ENCODE measurements around the gene SYP. TPM values are rescaled to one million over a fixed set of nuclear protein-coding genes. Genes with fewer than 3 reads are reported as not detected.

Gene SYP
- total RNA-seq, 4 donors from 2014 or later, result 1.1 to 7.6 (median 5.0) TPM

DNA sequence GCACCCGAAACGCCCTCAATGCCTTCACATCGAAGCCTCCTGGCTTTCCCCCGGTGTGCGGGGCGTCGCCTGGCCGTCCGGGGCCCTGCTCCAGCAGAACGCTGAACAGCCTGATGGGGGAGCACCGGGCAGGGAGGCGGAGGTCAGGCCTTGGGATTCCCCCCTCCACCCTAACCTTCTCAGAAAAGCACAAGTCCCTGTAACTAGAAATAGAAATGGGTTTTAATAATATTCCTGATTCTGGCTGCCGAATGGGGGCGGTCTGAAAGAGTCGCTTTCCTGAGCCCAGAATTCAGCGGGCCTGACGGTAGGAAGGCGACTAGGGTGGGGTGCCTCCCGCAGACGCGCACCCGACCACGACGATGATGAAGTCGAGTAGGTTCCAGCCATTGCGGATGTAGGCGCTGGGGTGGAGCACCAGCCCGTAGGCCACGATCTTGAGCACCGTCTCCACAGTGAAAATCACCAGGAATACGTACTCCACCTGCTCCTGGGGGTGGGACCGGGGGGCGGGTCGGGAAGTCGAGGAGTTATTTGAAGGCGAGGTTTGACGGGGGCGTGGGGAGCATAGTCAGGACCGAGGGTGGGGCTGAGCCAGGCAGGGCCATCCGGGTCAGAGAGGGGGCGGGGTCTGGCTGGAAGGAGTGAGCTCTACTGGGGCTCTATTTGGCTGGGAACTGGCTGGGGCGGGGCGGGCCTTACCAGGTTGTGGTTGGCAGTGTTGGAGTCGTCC, 30.7 kb upstream of the SYP start:
- Histone ChIP-seq H3K9me3 (no peaks in the 10 kb centered on the region), H3K27ac (peak overlapping the region; percentile 22 to 75 (median 60)), H3K4me3 (peak overlapping the region; percentile 2 to 47 (median 16)), H3K36me3 (no peaks in the 10 kb centered on the region), H3K4me1 (no peaks in the 10 kb centered on the region), H3K27me3 (no peaks in the 10 kb centered on the region)
- TF ChIP-seq EP300 (IDR thresholded peaks at IDR 0.05; ENCODE audit: low read depth) (no peak), POLR2AphosphoS5 (IDR thresholded peaks at IDR 0.05) (no peak), POLR2A (IDR thresholded peaks at IDR 0.05) (peak; percentile 40)
- TF ChIP-seq, protein P1, sequence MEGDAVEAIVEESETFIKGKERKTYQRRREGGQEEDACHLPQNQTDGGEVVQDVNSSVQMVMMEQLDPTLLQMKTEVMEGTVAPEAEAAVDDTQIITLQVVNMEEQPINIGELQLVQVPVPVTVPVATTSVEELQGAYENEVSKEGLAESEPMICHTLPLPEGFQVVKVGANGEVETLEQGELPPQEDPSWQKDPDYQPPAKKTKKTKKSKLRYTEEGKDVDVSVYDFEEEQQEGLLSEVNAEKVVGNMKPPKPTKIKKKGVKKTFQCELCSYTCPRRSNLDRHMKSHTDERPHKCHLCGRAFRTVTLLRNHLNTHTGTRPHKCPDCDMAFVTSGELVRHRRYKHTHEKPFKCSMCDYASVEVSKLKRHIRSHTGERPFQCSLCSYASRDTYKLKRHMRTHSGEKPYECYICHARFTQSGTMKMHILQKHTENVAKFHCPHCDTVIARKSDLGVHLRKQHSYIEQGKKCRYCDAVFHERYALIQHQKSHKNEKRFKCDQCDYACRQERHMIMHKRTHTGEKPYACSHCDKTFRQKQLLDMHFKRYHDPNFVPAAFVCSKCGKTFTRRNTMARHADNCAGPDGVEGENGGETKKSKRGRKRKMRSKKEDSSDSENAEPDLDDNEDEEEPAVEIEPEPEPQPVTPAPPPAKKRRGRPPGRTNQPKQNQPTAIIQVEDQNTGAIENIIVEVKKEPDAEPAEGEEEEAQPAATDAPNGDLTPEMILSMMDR (IDR thresholded peaks at IDR 0.05), result peak in 1 of 5 experiments; percentile 20
- peak; percentile 86 for DNase-seq
- whole genome bisulfite sequencing, 2 donors (ENCODE audit: low coverage in 1 of 2), result 59% methylated on average over 43 of the region's 44 CpGs; no CpG with 5 or more reads in 1 of the 2 donors
- in situ Hi-C loops (cut with MboI; ENCODE audit: low pct_ligation_motif_present in 1 of 4, low pct_unique_long_range_greater_than_20kb in 1 of 4, low sequenced_read_pairs in 3 of 4), result no loop called here
- intact Hi-C loops (cut with DNase I; ENCODE audit: low total_unique reads), result no loop called here

DNA sequence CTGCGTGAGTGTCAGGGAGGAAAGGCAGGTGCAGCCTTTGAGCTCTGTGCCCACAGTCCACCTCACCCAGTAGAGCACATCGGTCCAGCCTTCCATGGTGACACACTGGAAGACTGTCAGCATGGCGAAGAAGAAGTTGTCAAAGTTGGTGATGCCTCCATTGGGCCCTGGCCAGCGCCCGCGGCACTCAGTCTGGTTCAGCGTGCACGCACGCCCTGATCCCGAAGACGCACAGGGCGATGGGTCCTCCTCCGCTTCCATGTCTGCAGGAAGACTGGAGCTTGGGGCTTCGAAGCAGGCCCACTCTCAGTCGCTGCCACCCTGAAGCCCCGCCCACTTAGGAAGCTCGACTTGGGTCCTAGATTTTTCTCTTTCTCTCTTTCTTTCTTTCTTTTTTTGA, 28.2 kb upstream of the SYP start:
- intact Hi-C loops (cut with DNase I; ENCODE audit: low total_unique reads), result no loop called here
- in situ Hi-C loops (cut with MboI; ENCODE audit: low pct_ligation_motif_present in 1 of 4, low pct_unique_long_range_greater_than_20kb in 1 of 4, low sequenced_read_pairs in 3 of 4), result no loop called here
- DNase-seq, result no peak
- 94% methylated on average over 17 of the region's 17 CpGs; no CpG with 5 or more reads in 1 of the 2 donors for WGBS, 2 donors (ENCODE audit: low coverage in 1 of 2)
- H3K4me1 ChIP-seq, result no peaks in the 10 kb centered on the region
- H3K9me3 ChIP-seq, result no peaks in the 10 kb centered on the region
- H3K4me3 ChIP-seq, result no peak overlapping the region
- H3K27me3 ChIP-seq, result no peaks in the 10 kb centered on the region
- TF ChIP-seq, protein P1 (IDR thresholded peaks at IDR 0.05), result no peak
- TF ChIP-seq EP300 (IDR thresholded peaks at IDR 0.05; ENCODE audit: low read depth), result no peak
- TF ChIP-seq POLR2AphosphoS5 (IDR thresholded peaks at IDR 0.05), result no peak
- TF ChIP-seq POLR2A (IDR thresholded peaks at IDR 0.05), result no peak
- H3K36me3 ChIP-seq, result no peaks in the 10 kb centered on the region
- no peak overlapping the region for H3K27ac ChIP-seq

DNA sequence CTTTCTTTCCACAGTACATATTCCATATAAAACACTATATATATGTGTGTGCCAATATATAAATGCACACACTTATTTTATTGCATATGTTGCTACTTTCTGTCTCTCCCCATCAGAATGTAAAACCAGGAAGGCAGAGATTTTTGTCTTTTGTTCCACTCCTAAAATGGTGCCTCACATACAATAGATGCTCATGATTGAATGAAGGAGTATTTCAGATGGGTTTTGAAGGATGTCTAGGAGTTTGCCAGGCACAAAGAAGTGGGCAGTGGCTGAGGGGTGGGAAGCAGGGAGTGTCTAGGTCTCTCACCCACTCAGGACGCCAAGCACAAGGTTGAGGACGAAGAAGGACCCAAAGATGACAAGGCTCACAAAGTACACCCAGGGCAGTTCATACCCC, 27.7 kb upstream of the SYP start:
- WGBS, 2 donors (ENCODE audit: low coverage in 1 of 2), result 57% methylated on average over 2 of the region's 2 CpGs; no CpG with 5 or more reads in 1 of the 2 donors
- Histone ChIP-seq H3K27me3 (no peaks in the 10 kb centered on the region), H3K4me3 (no peak overlapping the region), H3K9me3 (no peaks in the 10 kb centered on the region), H3K4me1 (no peaks in the 10 kb centered on the region), H3K27ac (no peak overlapping the region), H3K36me3 (no peaks in the 10 kb centered on the region)
- intact Hi-C loops (cut with DNase I; ENCODE audit: low total_unique reads), result no loop called here
- TF ChIP-seq POLR2AphosphoS5 (IDR thresholded peaks at IDR 0.05) (no peak), POLR2A (IDR thresholded peaks at IDR 0.05) (no peak), EP300 (IDR thresholded peaks at IDR 0.05; ENCODE audit: low read depth) (no peak)
- TF ChIP-seq, protein P1 (IDR thresholded peaks at IDR 0.05), result no peak
- in situ Hi-C loops (cut with MboI; ENCODE audit: low pct_ligation_motif_present in 1 of 4, low pct_unique_long_range_greater_than_20kb in 1 of 4, low sequenced_read_pairs in 3 of 4), result no loop called here
- no peak for DNase-seq

DNA sequence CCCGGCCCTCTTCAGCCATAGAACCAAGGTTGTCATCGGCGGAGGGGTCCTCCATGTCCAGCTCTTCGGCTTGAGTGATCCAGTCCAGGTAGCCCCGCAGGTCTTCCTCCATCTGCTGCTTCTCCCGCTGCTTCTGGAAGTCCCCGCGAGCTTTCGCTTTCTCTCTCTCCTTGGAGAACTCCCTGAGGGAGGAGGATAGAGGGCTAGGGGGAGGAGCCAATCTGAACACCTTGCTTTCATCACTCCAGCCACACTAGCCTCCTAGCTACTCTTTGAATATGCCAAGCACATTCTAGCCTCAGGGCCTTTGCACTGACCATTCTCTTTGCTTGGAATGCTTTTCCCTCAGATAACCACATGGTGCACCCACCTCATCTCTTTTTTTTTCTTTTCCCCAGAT, 27.0 kb upstream of the SYP start:
- TF ChIP-seq POLR2A (IDR thresholded peaks at IDR 0.05) (no peak), POLR2AphosphoS5 (IDR thresholded peaks at IDR 0.05) (no peak), EP300 (IDR thresholded peaks at IDR 0.05; ENCODE audit: low read depth) (no peak)
- TF ChIP-seq, protein P1 (IDR thresholded peaks at IDR 0.05), result no peak
- Histone ChIP-seq H3K27me3 (no peaks in the 10 kb centered on the region), H3K4me1 (no peaks in the 10 kb centered on the region), H3K9me3 (no peaks in the 10 kb centered on the region), H3K27ac (no peak overlapping the region), H3K36me3 (no peaks in the 10 kb centered on the region), H3K4me3 (no peak overlapping the region)
- in situ Hi-C loops (cut with MboI; ENCODE audit: low pct_ligation_motif_present in 1 of 4, low pct_unique_long_range_greater_than_20kb in 1 of 4, low sequenced_read_pairs in 3 of 4) (no loop called here), intact Hi-C loops (cut with DNase I; ENCODE audit: low total_unique reads) (no loop called here)
- 84% methylated on average over 9 of the region's 9 CpGs; no CpG with 5 or more reads in 1 of the 2 donors for whole genome bisulfite sequencing, 2 donors (ENCODE audit: low coverage in 1 of 2)
- no peak for DNase-seq
